GM12891 (cell line): ENCODE measurements around the gene SORBS1.

Source experiments
- PAX5 ChIP-seq: IDR thresholded peaks from 2 replicates; pipeline ENCODE4 v1.6.1; 2011; ENCODE audit warnings: low read length, moderate library complexity, mild to moderate bottlenecking; ENCODE audit not compliant: insufficient read depth, severe bottlenecking
- POLR2A ChIP-seq: IDR thresholded peaks from 2 replicates; pipeline ENCODE4 v1.6.1; 2011; ENCODE audit warnings: low read depth, low read length, control low read depth
- POLR2AphosphoS5 ChIP-seq: IDR thresholded peaks from 2 replicates; pipeline ENCODE4 v1.6.1; 2011; ENCODE audit warnings: low read depth, low read length, control low read depth
- SPI1 ChIP-seq: IDR thresholded peaks from 2 replicates; pipeline ENCODE4 v1.6.1; 2011; ENCODE audit warnings: low read depth, low read length, control low read depth
- TAF1 ChIP-seq: IDR thresholded peaks from 2 replicates; pipeline ENCODE4 v1.6.1; 2011; ENCODE audit warnings: low read depth, low read length, control low read depth

DNA sequence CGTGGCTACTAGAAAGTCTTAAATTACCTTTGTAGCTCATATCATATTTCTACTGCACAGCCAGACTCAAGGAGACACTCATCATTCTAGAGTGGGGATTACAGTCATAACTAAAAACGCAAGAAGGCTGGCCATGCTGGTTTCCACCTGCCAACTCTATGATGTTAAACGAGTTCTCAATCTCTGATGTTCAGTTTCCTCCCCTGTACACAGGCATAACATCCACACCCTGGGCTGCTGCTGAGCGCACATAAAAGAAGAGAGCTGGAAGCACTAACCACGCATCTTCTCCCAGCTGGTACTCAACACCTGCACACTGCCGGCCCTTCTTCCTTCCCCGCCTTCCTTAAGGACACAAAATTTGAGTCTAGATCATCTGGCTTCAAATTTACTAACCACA is 60.5 kb downstream of the SORBS1 start:
- TF ChIP-seq POLR2A (no peak), POLR2AphosphoS5 (no peak), TAF1 (no peak), SPI1 (no peak), PAX5 (no peak)
